Stimulated activated CD4-positive, alpha-beta T cell treated with anti-CD3 and anti-CD28 coated beads, TNF-alpha, amount 100 ng/mL, for 1 hour (primary cell): ENCODE data around the gene TMEM270.
"Not testable (repeated sequence)": the region's sequence is repeated elsewhere in the genome, so short reads cannot be mapped to it uniquely, and the experiment has no call there.

Source experiments
- DNase-seq, 3 donors: peaks; one replicate each; pipeline ENCODE4 v3.0.0-alpha.2; 2020; ENCODE audit warnings: low read depth in 3 of 3, low spot score in 1 of 3

Gene TMEM270

DNA sequence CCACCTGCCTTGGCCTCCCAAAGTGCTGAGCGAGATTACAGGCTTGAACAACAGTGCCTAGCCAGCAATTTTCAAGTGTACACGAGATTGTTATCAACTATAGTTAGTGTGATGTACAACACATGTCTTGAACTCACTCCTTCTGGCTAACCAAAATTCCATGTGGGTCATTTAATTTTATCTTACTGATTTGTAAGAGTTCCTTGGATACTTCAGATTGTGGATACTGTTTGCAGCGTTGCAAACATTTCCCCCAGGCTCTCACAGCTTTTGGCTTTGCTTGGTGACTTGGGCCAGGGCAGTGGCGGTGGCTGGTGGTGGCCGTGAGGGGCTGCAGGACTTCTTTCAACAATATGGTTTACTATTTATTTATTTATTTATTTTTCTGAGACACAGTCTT is 8.5 kb upstream of the TMEM270 start:
- DNase-seq = no peak

- no peak for DNase-seq
Measured at GRCh38 chr7:73856941-73857340, 4.0 kb upstream of the TMEM270 start.

GRCh38 chr7:73858807-73859206 is 2.2 kb upstream of the TMEM270 start:
- no peak for DNase-seq

- DNase-seq = no peak
Measured at GRCh38 chr7:73861305-73861704, 346 bp downstream of the TMEM270 start.

- DNase-seq = no peak
Measured at GRCh38 chr7:73864981-73865711, 4.2 kb downstream of the TMEM270 start.

GRCh38 chr7:73865738-73866445 is 4.9 kb downstream of the TMEM270 start:
- DNase-seq = no peak

DNA sequence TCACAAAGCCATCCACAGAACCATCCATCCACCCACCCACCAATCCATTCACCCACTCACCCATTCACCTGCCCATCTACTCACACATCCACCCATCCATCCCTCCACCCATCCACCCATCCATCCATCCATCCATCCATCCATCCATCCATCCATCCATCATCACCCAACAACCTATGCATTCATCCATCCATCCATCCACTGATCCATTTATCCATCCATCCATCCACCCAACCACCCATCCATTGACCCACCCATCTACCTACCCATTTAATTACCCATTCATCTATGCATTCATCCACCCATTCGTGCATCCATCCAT is 5.4 kb downstream of the TMEM270 start:
- no peak for DNase-seq

GRCh38 chr7:73869011-73869798 is 8.2 kb downstream of the TMEM270 start:
- DNase-seq = no peak

DNA sequence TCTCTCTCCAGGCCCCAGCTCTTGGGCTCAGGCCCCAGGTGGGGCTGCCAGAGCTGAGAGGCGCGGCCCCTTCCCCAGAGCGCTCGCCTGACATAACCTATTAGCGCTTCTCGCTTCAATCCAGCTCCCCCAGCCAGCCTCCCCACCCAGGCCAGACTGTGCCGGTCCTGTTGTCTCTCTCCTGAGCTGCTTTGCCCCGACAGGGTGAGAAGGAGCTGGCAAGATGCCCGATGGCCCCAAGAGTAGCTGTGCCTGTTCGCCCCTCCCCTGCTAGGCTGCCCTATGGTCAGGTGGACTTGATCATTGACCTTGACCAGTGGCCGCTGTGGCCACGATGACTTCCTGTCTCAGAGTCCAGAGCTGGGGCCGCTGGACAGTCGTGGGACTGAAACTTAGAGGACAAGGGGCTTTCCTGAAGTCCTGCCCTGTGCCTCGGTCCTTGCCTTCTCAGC is 9.1 kb downstream of the TMEM270 start:
- no peak for DNase-seq

- DNase-seq = no peak
Measured at GRCh38 chr7:73871163-73872011, 10.4 kb downstream of the TMEM270 start.

GRCh38 chr7:73872056-73872908 is 11.3 kb downstream of the TMEM270 start:
- DNase-seq = no peak

GRCh38 chr7:73876361-73876760 is 15.4 kb downstream of the TMEM270 start:
- no peak for DNase-seq

GRCh38 chr7:73876973-73877372 is 16.0 kb downstream of the TMEM270 start:
- DNase-seq = no peak

GRCh38 chr7:73879977-73880681 is 19.2 kb downstream of the TMEM270 start:
- DNase-seq = no peak

- DNase-seq = no peak
Measured at GRCh38 chr7:73880755-73881328, 19.9 kb downstream of the TMEM270 start.

- DNase-seq = no peak
Measured at GRCh38 chr7:73881352-73882046, 20.5 kb downstream of the TMEM270 start.

- no peak for DNase-seq
Measured at GRCh38 chr7:73882047-73882402, 21.1 kb downstream of the TMEM270 start.

DNA sequence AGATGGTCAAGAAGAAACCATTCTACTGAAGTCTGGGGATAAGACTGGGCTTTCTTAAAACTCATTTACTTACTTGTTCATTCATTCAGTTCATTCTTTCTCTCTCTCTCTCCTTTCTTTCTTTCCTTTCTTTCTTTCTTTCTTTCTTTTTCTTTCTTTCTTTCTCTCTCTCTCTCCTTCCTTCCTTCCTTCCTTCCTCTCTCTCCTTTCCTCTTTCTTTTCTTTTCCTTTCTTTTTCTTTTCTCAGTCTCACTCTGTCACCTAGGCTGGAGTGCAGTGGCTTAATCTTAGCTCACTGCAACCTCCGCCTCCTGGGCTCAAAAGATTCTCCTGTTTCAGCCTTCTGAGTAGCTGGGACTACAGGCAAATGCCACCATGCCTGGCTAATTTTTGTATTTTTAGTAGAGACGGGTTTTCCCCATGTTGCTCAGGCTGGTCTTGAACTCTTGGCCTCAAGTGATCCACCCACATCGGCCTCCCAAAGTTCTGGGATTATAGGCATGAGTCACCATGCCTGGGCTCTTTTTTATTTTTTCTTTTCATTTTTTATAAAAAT is 24.0 kb downstream of the TMEM270 start:
- DNase-seq = not testable (repeated sequence)
